Activated T-helper 9 cell treated with anti-CD3 and anti-CD28 coated beads, Interleukin-2, amount 50 U/mL, for 16 hours (primary cell): ENCODE data around the gene IFNK.
"Not testable (repeated sequence)": the region's sequence is repeated elsewhere in the genome, so short reads cannot be mapped to it uniquely, and the experiment has no call there.

Experiments used
- DNase-seq: peaks from one replicate; pipeline ENCODE4 v3.0.0-alpha.2; 2020; ENCODE audit warnings: low read depth

IFNK gene, protein sequence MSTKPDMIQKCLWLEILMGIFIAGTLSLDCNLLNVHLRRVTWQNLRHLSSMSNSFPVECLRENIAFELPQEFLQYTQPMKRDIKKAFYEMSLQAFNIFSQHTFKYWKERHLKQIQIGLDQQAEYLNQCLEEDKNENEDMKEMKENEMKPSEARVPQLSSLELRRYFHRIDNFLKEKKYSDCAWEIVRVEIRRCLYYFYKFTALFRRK

DNA sequence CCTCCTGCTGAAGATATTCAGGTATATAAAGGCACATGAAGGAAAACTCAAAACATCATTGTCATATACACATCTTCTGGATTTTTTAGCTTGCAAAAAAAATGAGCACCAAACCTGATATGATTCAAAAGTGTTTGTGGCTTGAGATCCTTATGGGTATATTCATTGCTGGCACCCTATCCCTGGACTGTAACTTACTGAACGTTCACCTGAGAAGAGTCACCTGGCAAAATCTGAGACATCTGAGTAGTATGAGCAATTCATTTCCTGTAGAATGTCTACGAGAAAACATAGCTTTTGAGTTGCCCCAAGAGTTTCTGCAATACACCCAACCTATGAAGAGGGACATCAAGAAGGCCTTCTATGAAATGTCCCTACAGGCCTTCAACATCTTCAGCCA, at the start of gene IFNK:
IFNK (plus strand) TSS at position 55 of the 400 bp plus-strand sequence; CDS start at position 102, 47 bp downstream.
- no peak for DNase-seq

DNA sequence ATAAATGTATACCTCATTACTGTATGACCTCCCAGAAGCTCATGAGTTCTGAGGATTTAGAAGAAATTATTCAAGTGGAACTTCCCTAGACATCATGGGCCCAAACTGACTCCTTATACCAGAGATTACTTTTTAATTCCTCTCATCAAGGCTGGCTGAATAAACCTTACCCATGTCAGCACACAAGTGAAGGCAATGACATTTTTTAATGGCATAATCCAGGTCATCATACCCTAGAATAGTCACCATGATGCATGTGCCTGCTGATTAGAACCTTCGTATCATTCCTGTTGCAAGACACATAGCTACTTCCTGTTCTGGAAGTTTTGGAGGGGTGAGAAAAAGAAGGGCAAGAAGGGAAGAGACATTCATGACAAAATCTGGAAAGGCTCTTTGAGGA, 49.8 kb upstream of the IFNK start:
- DNase-seq, result no peak

- DNase-seq, result no peak
Observed at GRCh38 chr9:27475057-27475595, 49.0 kb upstream of the IFNK start.

DNA sequence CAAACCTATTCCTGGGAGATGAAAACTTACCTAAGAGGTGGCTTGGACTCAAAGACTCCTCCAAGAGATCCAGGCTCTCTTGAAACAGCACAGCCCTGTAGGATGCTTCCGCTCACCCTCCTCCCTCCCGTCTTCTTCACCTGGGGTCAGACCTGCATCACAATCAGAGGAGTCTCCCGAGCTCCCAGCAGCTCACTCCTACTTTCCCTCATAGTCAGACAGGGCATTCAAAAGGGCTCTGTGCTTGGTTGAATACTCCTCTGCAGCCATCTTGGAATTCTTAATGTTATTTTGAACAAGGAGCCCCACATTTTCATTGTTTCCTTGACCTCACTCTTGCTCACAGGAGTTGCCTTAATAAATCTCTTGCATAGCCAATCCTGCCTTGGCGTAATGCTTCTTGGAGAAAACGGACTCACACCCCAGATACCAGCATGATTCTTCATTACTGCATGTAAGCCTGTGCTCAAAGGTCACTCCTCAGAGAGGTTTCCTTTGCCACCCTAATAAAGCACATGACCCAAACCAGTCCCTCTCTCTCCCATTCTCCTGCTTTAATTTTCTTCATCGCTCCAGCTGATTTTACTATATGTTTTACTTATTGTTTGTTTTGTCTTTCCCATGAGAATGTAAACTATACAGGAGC, 47.1 kb upstream of the IFNK start:
- DNase-seq, result no peak

DNA sequence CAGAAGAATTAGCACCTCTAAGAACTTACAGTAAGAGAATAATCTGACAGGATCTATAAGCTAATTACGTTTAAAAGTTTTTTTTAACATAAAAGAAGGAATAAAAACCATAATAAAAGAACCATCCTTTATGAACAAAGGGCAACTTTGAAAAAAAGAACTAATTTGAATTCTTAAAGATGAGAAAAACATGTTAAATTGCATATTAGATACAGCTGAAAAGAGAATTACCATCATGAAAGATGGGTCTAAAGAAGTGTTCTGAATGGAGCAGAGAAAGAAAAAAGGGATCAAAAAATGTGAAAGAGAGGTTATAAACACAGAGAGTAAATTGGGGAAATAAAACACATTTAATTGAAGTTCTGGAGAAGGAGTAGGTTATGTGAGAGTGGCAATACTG, 45.8 kb upstream of the IFNK start:
- DNase-seq, result no peak

DNA sequence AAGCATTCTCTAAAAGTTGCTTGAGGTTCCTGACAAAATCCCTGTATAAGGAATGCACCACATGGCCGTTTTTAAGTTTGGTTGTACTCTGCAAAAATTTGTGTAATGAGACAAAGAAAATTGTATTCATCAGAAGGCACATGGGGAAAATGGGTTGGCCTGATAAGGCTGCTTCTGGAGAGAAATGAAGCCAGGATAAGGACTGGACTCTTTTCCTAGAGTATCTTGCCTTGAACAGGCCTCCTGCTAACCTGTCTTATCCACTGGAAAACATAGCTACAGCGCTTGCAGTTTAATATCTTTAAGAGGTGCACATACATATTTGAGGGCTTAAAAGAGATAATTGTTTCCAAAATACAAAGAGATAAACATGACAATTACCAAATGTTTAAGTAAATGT, 41.4 kb upstream of the IFNK start:
- no peak for DNase-seq

DNA sequence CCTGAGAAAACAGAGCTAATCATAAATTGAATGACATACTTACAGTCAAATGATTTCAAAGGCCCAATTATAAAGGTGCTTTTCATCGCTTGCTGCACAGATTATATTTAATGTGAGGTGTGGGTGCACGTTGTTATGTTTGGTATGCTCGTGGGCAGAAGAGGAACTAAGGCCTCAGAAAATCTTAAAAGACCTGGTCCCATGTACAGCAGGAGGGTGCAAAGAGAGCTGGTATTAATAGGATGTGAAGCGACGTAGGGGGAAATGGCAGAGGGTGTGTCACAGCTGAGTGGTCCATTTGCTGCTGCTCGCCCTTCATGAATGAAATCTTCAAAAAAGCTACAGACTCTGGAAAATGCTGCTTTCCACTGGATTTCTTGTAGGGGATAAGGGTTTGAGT, 40.5 kb upstream of the IFNK start:
- DNase-seq, result no peak

GRCh38 chr9:27485158-27485557, 38.9 kb upstream of the IFNK start:
- DNase-seq, result no peak

DNA sequence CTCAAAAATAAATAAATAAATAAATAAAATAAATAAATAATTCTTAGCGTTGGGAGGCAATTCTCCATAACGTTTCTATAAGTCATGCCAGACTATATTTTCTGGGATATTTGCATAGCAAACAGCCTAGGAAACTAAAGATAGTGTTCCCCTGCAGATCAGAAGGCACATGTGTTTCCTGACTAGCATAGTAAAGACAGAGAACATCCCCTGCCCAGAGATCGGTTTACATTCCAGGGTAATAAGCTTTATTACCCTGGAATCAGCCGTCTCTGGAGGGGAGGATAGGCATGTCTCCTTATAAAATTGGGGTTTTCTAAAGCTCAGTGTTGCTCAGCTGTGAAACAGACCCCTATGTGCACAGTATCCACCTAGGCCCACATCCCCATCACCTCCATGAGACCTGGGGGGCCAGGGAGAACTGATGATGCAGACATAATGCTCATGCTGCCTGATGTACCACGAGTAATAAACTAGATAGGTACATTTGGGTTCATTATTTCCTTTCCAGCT, 36.9 kb upstream of the IFNK start:
- DNase-seq, result no peak

- DNase-seq, result no peak
Observed at GRCh38 chr9:27487927-27488326, 36.2 kb upstream of the IFNK start.

- no peak for DNase-seq
Observed at GRCh38 chr9:27489087-27489876, 34.8 kb upstream of the IFNK start.

DNA sequence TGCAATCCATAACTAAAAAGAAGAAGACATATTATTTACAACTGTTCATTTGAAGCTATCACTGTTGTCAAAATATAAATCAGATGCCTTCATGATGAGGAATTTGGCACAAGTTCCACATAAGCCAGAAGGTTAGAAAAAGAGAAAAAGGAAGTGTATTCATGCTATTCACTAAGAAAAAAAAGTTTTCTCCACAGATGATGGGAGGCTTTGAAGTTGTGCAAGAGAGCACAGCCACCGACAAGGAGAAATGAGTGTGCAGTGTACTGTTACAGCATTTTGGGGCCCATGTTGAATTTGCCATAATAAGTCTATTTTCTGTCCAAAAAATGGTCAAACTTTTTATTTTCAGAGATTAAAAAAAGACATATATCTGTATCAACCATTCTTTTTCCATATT, 32.9 kb upstream of the IFNK start:
- no peak for DNase-seq

DNA sequence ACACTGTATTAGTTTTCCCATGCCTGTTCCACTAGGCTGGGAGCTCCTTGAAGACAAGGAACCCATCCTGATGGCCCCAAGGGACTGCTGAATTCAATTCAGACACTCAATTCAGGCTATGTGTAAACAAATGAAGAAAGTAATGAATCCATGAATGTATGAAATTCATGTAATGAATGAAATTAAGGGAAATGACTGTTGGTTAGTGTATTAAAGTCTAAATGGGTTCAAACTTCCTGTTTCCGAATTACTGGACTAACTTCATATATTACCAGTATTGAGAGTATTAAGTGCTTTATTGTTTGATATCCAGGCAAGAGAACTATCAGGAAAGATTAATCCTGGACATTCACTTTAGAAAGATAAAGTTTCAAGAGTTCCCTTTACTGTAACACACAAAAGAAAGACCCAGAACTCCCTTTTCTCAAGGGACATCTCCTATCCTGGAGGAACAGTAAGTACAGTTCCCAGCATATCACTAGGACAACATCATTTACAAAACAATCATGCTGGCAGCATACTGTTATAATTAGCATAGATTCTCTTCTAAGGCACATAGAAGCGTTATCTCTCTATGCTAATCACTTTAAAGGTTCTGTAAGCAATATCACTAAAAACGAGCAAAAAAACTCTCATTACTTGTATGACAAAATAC, 28.5 kb upstream of the IFNK start:
- no peak for DNase-seq

DNA sequence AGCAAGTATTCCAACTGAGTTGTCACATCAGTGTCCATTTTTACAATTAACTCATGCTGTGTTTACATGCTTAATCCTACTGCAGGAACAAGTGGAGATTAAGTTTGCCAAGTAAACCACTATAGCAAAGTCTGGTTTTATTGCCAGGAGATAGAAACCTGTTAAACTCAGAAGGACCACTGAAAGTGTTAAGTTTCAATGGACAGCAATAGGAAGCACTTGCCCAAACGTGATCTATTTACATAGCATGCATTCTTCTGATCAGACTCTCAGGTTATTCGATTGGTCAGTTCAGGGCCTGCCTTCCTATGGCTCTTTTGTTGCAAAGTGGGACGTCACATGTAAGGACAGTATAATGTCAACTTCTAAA, 28.0 kb upstream of the IFNK start:
- no peak for DNase-seq

- DNase-seq, result no peak
Observed at GRCh38 chr9:27497883-27498417, 26.1 kb upstream of the IFNK start.

DNA sequence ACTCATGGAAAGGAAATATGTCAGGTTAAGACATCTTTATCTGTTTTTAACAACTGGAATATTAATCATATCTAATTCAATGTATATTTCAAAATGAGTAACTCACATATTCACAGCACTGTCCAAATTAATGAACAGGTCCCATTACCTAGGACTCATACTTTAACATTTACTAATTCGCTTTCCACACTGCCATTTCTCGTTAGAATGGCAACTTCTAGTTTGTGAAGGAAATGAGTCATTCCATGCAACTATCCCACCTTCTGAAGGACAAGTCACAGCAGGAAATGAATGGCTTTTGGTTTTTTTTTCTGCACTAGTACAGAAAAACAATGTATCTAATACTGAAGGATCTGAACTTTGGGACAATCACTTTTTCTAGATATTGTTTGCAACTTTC, 24.6 kb upstream of the IFNK start:
- DNase-seq, result no peak

DNA sequence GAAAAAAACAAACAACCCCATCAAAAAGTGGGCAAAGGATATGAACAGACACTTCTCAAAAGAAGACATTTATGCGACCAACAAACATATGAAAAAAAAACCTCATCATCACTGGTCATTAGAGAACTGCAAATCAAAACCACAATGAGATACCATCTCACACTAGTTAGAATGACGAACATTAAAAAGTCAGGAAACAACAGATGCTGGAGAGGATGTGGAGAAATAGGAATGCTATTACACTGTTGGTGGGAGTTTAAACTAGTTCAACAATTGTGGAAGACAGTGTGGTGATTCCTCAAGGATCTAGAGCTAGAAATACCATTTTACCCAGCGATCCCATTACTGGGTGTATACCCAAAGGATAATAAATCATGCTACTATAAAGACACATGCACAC, 23.2 kb upstream of the IFNK start:
- DNase-seq, result not testable (repeated sequence)

DNA sequence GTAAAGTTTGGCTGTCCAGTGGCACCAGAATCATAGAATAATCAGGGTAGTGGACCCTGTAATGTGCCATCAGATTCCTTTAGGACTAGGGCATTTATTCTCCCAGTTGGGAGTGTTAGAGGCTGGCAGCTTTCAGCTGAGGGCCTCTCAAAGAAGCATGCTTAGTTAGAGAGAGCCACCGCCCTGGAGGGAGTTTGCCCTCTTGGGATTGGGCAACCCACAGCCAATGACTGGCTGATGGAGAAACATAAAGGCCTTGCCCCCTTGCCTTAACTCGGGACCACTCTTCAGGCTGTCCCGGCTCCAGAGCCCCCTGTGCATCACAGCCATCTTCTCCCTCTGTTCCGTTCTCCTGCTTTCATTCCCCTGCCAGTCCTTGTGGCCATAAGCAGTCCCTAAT, 20.5 kb upstream of the IFNK start:
- no peak for DNase-seq

DNA sequence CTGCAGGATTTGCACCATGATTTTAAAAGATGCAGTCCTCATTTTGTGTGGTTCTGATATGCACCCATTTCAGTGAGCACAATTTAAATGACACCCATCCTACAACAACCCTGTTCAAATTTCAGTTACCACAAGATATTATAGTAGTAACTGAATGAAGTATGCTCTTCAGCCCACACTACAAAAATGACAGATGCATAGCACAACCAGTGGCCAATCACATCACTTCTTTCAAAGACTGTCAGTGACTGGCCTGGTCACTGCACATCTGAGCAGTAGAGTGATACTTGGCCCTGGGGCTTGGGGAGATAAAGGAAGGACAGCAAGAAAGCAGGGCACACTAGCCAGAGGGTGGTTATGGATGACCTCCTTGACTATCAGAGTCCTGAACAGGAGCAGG, 19.8 kb upstream of the IFNK start:
- no peak for DNase-seq

- DNase-seq, result no peak
Observed at GRCh38 chr9:27505744-27506161, 18.3 kb upstream of the IFNK start.

DNA sequence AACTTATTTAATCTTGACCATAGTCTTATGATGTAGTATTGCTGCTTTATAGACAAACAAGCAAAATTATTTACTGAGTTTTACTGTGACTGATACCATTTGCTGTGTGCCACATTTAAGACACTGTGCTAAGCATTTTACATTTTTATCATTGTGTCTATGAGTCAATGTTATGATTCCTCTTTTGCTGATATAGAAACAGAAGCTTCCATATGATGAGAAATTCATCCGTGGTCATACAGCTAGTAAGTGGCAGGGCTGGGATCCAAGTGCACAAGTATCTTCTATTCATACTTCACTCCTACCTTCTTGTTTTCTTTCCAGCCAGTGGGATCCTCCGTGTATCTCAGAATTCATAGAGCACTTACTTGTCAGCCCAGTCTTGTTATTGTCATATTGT, 17.1 kb upstream of the IFNK start:
- no peak for DNase-seq

GRCh38 chr9:27510780-27511179, 13.3 kb upstream of the IFNK start:
- no peak for DNase-seq
